ENCODE measurements around the gene USP7.

- TF ChIP-seq CTCF (IDR thresholded peaks at IDR 0.05; ENCODE audit: low read length) = no peak
- TF ChIP-seq EZH2phosphoT487 (IDR thresholded peaks at IDR 0.05; ENCODE audit: low read length) = no peak
- TF ChIP-seq EZH2 (optimal IDR thresholded peaks at IDR 0.05; ENCODE audit: low read depth, low read length) = no peak
Measured at GRCh38 chr16:8986111-8986510, 22.4 kb upstream of the USP7 start.
